ENCODE data around the gene EFEMP1. TPM values are rescaled to one million over a fixed set of nuclear protein-coding genes. Genes with fewer than 3 reads are reported as not detected.

Gene EFEMP1
- total RNA-seq, 1 experiment from 2014 or later, result 24.0 TPM

- H3K9me3 Mint-ChIP-seq, result no peaks in the 10 kb centered on the region
- peak; percentile 13 for DNase-seq (ENCODE audit: low spot score)
- no peak overlapping the region for H3K4me3 Mint-ChIP-seq
- H3K27me3 Mint-ChIP-seq (ENCODE audit: low read depth), result peaks cover 36% of the 10 kb centered on the region
- POLR2A ChIA-PET, result no interaction called here
- peaks cover 28% of the 10 kb centered on the region for H3K4me1 Mint-ChIP-seq
- no peak overlapping the region for H3K27ac Mint-ChIP-seq
- CTCF ChIA-PET, result interaction anchor here (0.7 to 1.4 kb wide), 4 partner anchors 17 to 154 kb away, joined by 3 to 5 read pairs (median 4); no protein-coding TSS in a partner anchor
- ATAC-seq, result peak; percentile 12; the same call in 1 of the 2 replicates
- TF ChIP-seq ATF6 (CRISPR knock-in tag; IDR thresholded peaks at IDR 0.05) (no peak), PREB (CRISPR knock-in tag; IDR thresholded peaks at IDR 0.05; ENCODE audit: borderline replicate concordance) (no peak), ATF1 (CRISPR knock-in tag; IDR thresholded peaks at IDR 0.05) (no peak), HMGA2 (CRISPR knock-in tag; IDR thresholded peaks at IDR 0.05) (no peak)
- H3K36me3 Mint-ChIP-seq, result no peaks in the 10 kb centered on the region
These were observed 2.7 kb upstream of the EFEMP1 start for GRCh38 chr2:55926246-55926645.

- Mint-ChIP-seq H3K27me3 (ENCODE audit: low read depth) (peaks cover 39% of the 10 kb centered on the region), H3K4me1 (peaks cover 32% of the 10 kb centered on the region), H3K36me3 (peaks cover 2% of the 10 kb centered on the region; the same call in 1 of the 2 replicates), H3K27ac (no peak overlapping the region), H3K4me3 (peak overlapping the region; percentile 90), H3K9me3 (no peaks in the 10 kb centered on the region)
- peak; percentile 5 for ATAC-seq
- no peak for DNase-seq (ENCODE audit: low spot score)
- ChIA-PET POLR2A (interaction anchor here (0.8 kb wide), 1 partner anchor 374 kb away, joined by 3 read pairs; no protein-coding TSS in a partner anchor), CTCF (interaction anchor here (1.3 to 1.9 kb wide), 2 partner anchors 153 to 260 kb away, joined by 3 to 5 read pairs; partner anchors contain the start of gene CCDC85A)
- TF ChIP-seq ZNF423 (CRISPR knock-in tag; IDR thresholded peaks at IDR 0.05), result no peak
- 0 out of 2 replicates have a peak, but pooled peaks have one; percentile 7 for TF ChIP-seq FOXK1 (CRISPR knock-in tag; IDR thresholded peaks at IDR 0.05)
These were observed 370 bp upstream of the EFEMP1 start for GRCh38 chr2:55923982-55924321.

- Mint-ChIP-seq H3K4me3 (peak overlapping the region; percentile 90), H3K4me1 (peaks cover 32% of the 10 kb centered on the region), H3K27ac (peak overlapping the region; percentile 46), H3K9me3 (no peaks in the 10 kb centered on the region), H3K27me3 (ENCODE audit: low read depth) (peaks cover 39% of the 10 kb centered on the region), H3K36me3 (peaks cover 2% of the 10 kb centered on the region; the same call in 1 of the 2 replicates)
- CTCF ChIA-PET, result interaction anchor here (1.9 kb wide), 1 partner anchor 151 kb away, joined by 5 read pairs; no protein-coding TSS in a partner anchor
- peak; percentile 35 for ATAC-seq
- DNase-seq (ENCODE audit: low spot score), result peak; percentile 22
- POLR2A ChIA-PET, result no interaction called here
- no peak for TF ChIP-seq PRRX2 (CRISPR knock-in tag; IDR thresholded peaks at IDR 0.05)
- no peak for TF ChIP-seq ATF2 (CRISPR knock-in tag; IDR thresholded peaks at IDR 0.05; ENCODE audit: borderline replicate concordance, low read depth)
- no peak for TF ChIP-seq IRF2 (CRISPR knock-in tag; IDR thresholded peaks at IDR 0.05; ENCODE audit: borderline replicate concordance, low read depth)
- no peak for TF ChIP-seq NR3C1 (CRISPR knock-in tag; conservative IDR thresholded peaks at IDR 0.05; ENCODE audit: low read depth)
- TF ChIP-seq ZNF532 (CRISPR knock-in tag; IDR thresholded peaks at IDR 0.05; ENCODE audit: borderline replicate concordance), result no peak
- no peak for TF ChIP-seq ZMAT4 (CRISPR knock-in tag; IDR thresholded peaks at IDR 0.05)
- no peak for TF ChIP-seq ERG (CRISPR knock-in tag; IDR thresholded peaks at IDR 0.05)
- no peak for TF ChIP-seq STAT6 (CRISPR knock-in tag; conservative IDR thresholded peaks at IDR 0.05; ENCODE audit: low read depth)
- TF ChIP-seq OVOL2 (CRISPR knock-in tag; IDR thresholded peaks at IDR 0.05; ENCODE audit: borderline replicate concordance), result no peak
- 0 out of 2 replicates have a peak, but pooled peaks have one; percentile 45 for TF ChIP-seq NFE2L1 (CRISPR knock-in tag; IDR thresholded peaks at IDR 0.05)
These were observed 1.2 kb downstream of the EFEMP1 start for GRCh38 chr2:55922291-55922907.

Measured in WTC11 (cell line).